Heart left ventricle (tissue), 16 donors: ENCODE data around the gene PCCA. TPM values are rescaled to one million over a fixed set of nuclear protein-coding genes. Genes with fewer than 3 reads are reported as not detected.

Source experiments
- ATAC-seq, 4 donors: fragments of 200-7000 bp; cut with Tn5 transposase; one replicate each; pipeline ENCODE4 v1.9.1; 2020 to 2022; ENCODE audit warnings: moderate library complexity in 4 of 4, mild to moderate bottlenecking in 3 of 4, moderate number of reproducible peaks in 1 of 4
- DNase-seq, 5 donors: peaks; one replicate each; pipeline ENCODE4 v3.0.0-alpha.2; 2020
- H3K27ac ChIP-seq, 12 donors: fragments of 200-600 bp; sonication (generic) in 4 of 12; one replicate each; pipeline versions ENCODE4 v1.5.0 to v1.8.0; 2016 to 2022; ENCODE audit warnings: mild to moderate bottlenecking in 2 of 12
- H3K27me3 ChIP-seq, 9 donors: fragments of 200-600 bp; sonication (generic) in 2 of 9; one replicate each; pipeline versions ENCODE4 v1.5.1 to v1.8.0; 2016 to 2022; ENCODE audit warnings: mild to moderate bottlenecking in 3 of 9
- H3K36me3 ChIP-seq, 9 donors: fragments of 200-600 bp; sonication (generic) in 2 of 9; one replicate each; pipeline versions ENCODE4 v1.5.0 to v1.8.0; 2018 to 2022; ENCODE audit warnings: mild to moderate bottlenecking in 2 of 9
- H3K4me1 ChIP-seq, 12 donors: fragments of 200-600 bp; sonication (generic) in 4 of 12; one replicate each; pipeline versions ENCODE4 v1.5.0 to v1.8.0; 2016 to 2022; ENCODE audit warnings: mild to moderate bottlenecking in 3 of 12
- H3K4me3 ChIP-seq, 12 donors: fragments of 200-600 bp; sonication (generic) in 4 of 12; one replicate each; pipeline versions ENCODE4 v1.5.0 to v1.8.0; 2017 to 2022; ENCODE audit warnings: mild to moderate bottlenecking in 9 of 12, moderate library complexity in 4 of 12
- H3K9me3 ChIP-seq, 12 donors: fragments of 200-600 bp; sonication (generic) in 4 of 12; one replicate each; pipeline versions ENCODE4 v1.5.0 to v1.8.0; 2016 to 2022; ENCODE audit warnings: mild to moderate bottlenecking in 1 of 12
- POLR2A ChIP-seq, 2 donors: fragments of 450-650 bp; IDR thresholded peaks; one replicate each; pipeline ENCODE4 v1.6.1; 2017; ENCODE audit warnings: antibody characterized with exemption in 2 of 2, mild to moderate bottlenecking in 2 of 2, moderate library complexity in 2 of 2
- WGBS, 4 donors: extraction: QIAGEN DNeasy Blood & Tissue Kit in 2 of 4; methylation state at CpG; one replicate each; pipeline versions ENCODE4 v1.1.5 to v1.1.7; 2013 to 2018; 5-methylcytosine and 5-hydroxymethylcytosine counted together
- intact Hi-C, 10 donors: fragments of 100-400 bp; cut with DNase I; formaldehyde crosslinking; loops; one replicate each; pipeline versions ENCODE4 v1.11.1 to v1.14.2; 2022
- polyA plus RNA-seq, 2 donors: library from polyadenylated mRNA; stranded (reverse); fragments of 200-250 nt; gene quantifications; one replicate each; pipeline ENCODE4 v1.2.3, GENCODE V29; 2013
- total RNA-seq, 9 donors: library from RNA; depleted of rRNA in 2 of 9; stranded (reverse); fragments of >200 nt in 2 of 9; fragmentation: NEBNext Ultra II Directional in 3 of 9; extraction: Animal tissue kit (Norgen Biotek cat#: 25700) in 3 of 9; gene quantifications; one replicate each; pipeline versions ENCODE4 v1.1.0 to v1.2.4, GENCODE V29; 2016 to 2023
- TF ChIP-seq, protein P1 (sequence below), 12 donors: fragments of 200-600 bp; sonication (generic) in 4 of 12; IDR thresholded peaks; one replicate each; pipeline versions ENCODE4 v1.5.0 to v1.8.0; 2018 to 2022; ENCODE audit warnings: antibody characterized with exemption in 12 of 12, mild to moderate bottlenecking in 5 of 12
- donor health status: ischemic (EF 13 %, LVEDD 7.1; RV severe dilation, severe dysfunction).
- donor health status: healthy with polysubstance abuse.
- donor health status: DM: no; HTN: yes; CAD: no.
- donor health status: DM: no; HTN: no; CAD: no.
- donor health status: ischemic (EF 25% LVEDD 6.9; RV normal size, moderate dysfunction).
- donor health status: ischemic (EF 25% LVEDD 5.7; RV mildly dilated, moderate dysfunction).
- donor health status: healthy.
- donor health status: DM: yes; HTN: yes; CAD: no.
- donor health status: ischemic (EF 35%, LVEDD 5.7; RV mildly dilated, moderate dysfunction).
- donor health status: nonischemic (EF 11% LVEDD 7.7; RV severe dilation, severe dysfunction).
- donor health status: DM: yes; HTN: yes; CAD: no.
- donor health status: PGD.
- donor health status: ischemic (EF 29% LVEDD 5.4; RV normal size, mild dysfunction).
- donor health status: nonischemic (EF 23%, LVEDD 6.1; RV moderate dilation, normal function).

Gene PCCA
- total and polyA plus RNA-seq, 11 donors: 25.6 to 67.0 (median 40.9) TPM

DNA sequence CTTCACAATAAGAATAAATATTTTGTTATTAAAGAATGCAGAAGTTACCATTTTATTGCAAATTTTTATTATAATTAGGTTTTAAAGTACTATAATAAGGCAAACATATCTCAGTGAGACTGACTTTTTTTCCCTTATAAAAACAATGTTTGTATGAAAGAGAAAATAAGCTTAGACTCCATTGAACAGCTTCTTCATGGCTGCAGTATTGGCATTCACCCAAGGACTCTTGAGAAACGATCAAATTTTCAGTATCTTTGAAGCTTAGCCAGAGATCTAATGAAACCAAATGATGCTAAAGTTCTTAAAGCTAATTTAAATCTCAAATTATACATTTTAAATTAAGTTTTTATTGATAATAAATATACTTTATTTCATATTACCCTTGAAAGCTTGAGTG, 371.4 kb downstream of the PCCA start:
- intact Hi-C loops: no loop called here
- no peak overlapping the region for H3K27ac ChIP-seq
- no peak for ATAC-seq
- no peaks in the 10 kb centered on the region for H3K27me3 ChIP-seq
- H3K4me3 ChIP-seq: no peak overlapping the region
- TF ChIP-seq, protein P1, sequence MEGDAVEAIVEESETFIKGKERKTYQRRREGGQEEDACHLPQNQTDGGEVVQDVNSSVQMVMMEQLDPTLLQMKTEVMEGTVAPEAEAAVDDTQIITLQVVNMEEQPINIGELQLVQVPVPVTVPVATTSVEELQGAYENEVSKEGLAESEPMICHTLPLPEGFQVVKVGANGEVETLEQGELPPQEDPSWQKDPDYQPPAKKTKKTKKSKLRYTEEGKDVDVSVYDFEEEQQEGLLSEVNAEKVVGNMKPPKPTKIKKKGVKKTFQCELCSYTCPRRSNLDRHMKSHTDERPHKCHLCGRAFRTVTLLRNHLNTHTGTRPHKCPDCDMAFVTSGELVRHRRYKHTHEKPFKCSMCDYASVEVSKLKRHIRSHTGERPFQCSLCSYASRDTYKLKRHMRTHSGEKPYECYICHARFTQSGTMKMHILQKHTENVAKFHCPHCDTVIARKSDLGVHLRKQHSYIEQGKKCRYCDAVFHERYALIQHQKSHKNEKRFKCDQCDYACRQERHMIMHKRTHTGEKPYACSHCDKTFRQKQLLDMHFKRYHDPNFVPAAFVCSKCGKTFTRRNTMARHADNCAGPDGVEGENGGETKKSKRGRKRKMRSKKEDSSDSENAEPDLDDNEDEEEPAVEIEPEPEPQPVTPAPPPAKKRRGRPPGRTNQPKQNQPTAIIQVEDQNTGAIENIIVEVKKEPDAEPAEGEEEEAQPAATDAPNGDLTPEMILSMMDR (IDR thresholded peaks at IDR 0.05): no peak
- peaks cover 0 to 8% (median 0%) of the 10 kb centered on the region in 12 donors for H3K9me3 ChIP-seq
- DNase-seq: no peak
- H3K4me1 ChIP-seq: peaks cover 0 to 7% (median 0%) of the 10 kb centered on the region in 12 donors
- peaks cover 0 to 3% (median 0%) of the 10 kb centered on the region in 9 donors for H3K36me3 ChIP-seq
- WGBS, 4 donors: 33 to 43% (median 37%) methylated on average over 1 of the region's 1 CpG

DNA sequence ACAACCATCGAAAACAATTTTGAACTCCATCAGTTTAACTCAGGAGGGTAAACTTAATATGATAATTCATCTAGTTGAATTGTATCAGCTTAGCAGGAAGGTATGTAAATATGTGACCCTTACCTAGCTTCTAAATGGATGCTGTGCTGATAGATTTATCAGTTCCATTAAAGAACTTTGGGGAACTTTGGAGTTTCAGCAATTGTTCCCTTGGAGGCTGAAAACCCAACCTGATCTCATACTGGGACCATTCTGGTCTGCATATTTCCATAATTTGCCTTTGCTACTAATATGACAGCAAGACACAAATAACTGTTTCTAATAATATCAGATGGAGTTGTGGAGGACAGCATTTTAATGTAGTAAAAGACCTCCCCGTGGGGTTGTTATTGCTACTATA, 371.9 kb downstream of the PCCA start:
- TF ChIP-seq, protein P1 (IDR thresholded peaks at IDR 0.05): no peak
- TF ChIP-seq POLR2A (IDR thresholded peaks at IDR 0.05): no peak
- Histone ChIP-seq H3K4me1 (peaks cover 0 to 7% (median 0%) of the 10 kb centered on the region in 12 donors), H3K36me3 (peaks cover 0 to 3% (median 0%) of the 10 kb centered on the region in 9 donors), H3K27ac (no peak overlapping the region), H3K9me3 (peaks cover 0 to 8% (median 0%) of the 10 kb centered on the region in 12 donors), H3K27me3 (no peaks in the 10 kb centered on the region), H3K4me3 (no peak overlapping the region)
- intact Hi-C loops: no loop called here
- DNase-seq (no peak), ATAC-seq (no peak)
- WGBS, 4 donors: 87 to 96% (median 90%) methylated on average over 2 of the region's 2 CpGs

DNA sequence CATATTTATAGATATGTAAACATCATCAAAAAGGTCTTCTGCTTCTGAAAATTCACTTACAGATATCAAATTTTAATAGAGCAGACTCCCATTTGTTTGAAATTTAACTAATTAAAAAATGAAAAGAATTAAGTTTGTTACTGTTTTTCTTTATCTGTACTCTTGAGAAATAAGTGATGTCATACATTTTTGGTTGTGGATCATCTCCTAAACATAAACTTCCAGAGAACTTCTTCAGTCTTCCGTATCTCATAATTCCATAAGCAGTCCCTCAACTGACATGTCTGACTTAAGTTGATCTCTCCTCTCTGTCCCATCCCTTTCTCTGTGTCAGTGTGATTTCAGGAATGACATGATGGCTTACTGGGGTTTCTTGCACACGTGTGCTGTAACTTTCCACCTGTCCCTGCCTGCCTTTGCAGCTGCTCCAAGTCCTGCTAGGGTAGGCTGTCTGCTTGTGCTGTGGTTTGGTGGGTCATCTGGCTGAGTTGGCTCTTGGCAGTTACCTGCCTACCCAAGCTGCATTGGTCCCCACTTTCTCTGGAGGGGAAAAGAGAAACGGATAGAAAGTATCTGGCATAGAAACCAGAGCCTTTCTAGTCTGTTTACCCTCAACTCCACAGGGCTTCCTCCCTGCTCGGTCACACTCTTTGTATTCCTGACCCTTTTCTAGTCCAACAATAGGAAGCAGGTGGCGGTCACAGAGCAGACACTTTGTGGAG, 372.6 kb downstream of the PCCA start:
- H3K4me1 ChIP-seq: peaks cover 0 to 7% (median 0%) of the 10 kb centered on the region in 12 donors
- no peak for DNase-seq
- H3K36me3 ChIP-seq: peaks cover 0 to 3% (median 0%) of the 10 kb centered on the region in 9 donors
- H3K4me3 ChIP-seq: no peak overlapping the region
- intact Hi-C loops: no loop called here
- ATAC-seq: no peak
- H3K9me3 ChIP-seq: peaks cover 0 to 8% (median 0%) of the 10 kb centered on the region in 12 donors
- 68 to 74% (median 73%) methylated on average over 5 of the region's 5 CpGs for WGBS, 4 donors
- H3K27ac ChIP-seq: no peak overlapping the region
- H3K27me3 ChIP-seq: no peaks in the 10 kb centered on the region
- no peak for TF ChIP-seq POLR2A (IDR thresholded peaks at IDR 0.05)
- TF ChIP-seq, protein P1 (IDR thresholded peaks at IDR 0.05): no peak

DNA sequence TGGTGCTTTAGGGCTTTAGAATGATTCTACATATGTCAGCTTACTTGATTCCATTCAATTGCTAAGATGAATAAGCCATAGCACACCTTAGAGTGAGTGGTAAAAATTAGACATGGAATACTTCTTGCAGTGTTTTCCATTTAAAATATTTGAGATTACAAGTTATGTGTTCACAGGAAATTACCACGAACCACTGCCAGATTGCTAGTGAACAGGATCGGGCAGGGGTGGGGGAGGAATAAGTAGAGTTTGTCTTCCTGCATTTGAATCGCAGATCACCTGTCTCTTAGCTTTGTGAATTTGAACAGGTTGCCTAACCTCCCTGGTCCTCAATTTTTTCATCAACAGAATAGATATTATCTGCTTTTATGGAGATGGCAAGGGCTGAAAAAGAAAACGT, 375.1 kb downstream of the PCCA start:
- Histone ChIP-seq H3K9me3 (peaks cover 0 to 8% (median 0%) of the 10 kb centered on the region in 12 donors), H3K4me1 (peaks cover 0 to 7% (median 0%) of the 10 kb centered on the region in 12 donors)
- TF ChIP-seq, protein P1 (IDR thresholded peaks at IDR 0.05): no peak
- no peak for TF ChIP-seq POLR2A (IDR thresholded peaks at IDR 0.05)

More for the DNA sequence above, 375.1 kb downstream of the PCCA start:
- Histone ChIP-seq H3K36me3 (no peaks in the 10 kb centered on the region), H3K27ac (no peak overlapping the region), H3K27me3 (no peaks in the 10 kb centered on the region), H3K4me3 (no peak overlapping the region)
- WGBS, 4 donors: 45 to 60% (median 53%) methylated on average over 4 of the region's 4 CpGs
- intact Hi-C loops: no loop called here
- no peak for DNase-seq
- ATAC-seq: no peak
